ENCODE results near the gene VSTM4.

- no peak for TF ChIP-seq CTCF (IDR thresholded peaks at IDR 0.05 in 4 of 5, conservative IDR thresholded peaks at IDR 0.05 in 1 of 5)
- no peak for TF ChIP-seq POLR2A (IDR thresholded peaks at IDR 0.05)
These were observed 4.4 kb upstream of the VSTM4 start for GRCh38 chr10:49119746-49120145.
